HG03139 (cell line): ENCODE measurements around the gene DKC1.
"Not testable (repeated sequence)": the region's sequence is repeated elsewhere in the genome, so short reads cannot be mapped to it uniquely, and the experiment has no call there.

ENCODE experiments used
- ATAC-seq: cut with Tn5 transposase; IDR thresholded peaks from one replicate; pipeline ENCODE4 v1.9.1; 2021; ENCODE audit not compliant: unreplicated experiment

The DKC1 gene

DNA sequence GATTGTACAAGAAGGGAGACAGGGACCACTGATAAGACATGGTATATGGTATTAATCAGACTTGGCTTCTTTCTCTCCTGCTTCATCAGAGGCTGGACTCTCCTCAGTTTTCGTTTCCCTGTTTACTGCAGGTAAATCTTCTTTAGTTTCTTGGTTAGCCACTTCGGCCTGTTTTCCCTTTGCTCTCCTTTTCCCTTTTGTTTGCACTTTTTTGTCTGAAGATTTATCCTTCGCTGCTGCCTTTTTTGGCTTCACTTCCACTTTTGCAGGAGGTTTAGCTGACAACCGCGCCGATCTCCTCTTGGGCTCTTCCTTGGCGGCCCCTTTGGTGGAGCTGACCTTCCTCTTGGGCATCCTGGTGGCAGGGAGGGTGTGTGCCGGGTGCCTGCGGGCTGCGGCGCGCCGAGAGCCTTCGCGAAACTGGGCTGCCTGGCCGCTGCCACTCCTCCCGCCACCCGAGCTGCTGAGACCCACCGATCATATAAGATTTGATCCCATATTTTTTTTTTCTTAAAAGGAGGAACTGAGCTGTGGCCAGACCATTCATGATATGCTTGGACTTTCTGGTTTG, 54.5 kb downstream of the DKC1 start:
- not testable (repeated sequence) for ATAC-seq

DNA sequence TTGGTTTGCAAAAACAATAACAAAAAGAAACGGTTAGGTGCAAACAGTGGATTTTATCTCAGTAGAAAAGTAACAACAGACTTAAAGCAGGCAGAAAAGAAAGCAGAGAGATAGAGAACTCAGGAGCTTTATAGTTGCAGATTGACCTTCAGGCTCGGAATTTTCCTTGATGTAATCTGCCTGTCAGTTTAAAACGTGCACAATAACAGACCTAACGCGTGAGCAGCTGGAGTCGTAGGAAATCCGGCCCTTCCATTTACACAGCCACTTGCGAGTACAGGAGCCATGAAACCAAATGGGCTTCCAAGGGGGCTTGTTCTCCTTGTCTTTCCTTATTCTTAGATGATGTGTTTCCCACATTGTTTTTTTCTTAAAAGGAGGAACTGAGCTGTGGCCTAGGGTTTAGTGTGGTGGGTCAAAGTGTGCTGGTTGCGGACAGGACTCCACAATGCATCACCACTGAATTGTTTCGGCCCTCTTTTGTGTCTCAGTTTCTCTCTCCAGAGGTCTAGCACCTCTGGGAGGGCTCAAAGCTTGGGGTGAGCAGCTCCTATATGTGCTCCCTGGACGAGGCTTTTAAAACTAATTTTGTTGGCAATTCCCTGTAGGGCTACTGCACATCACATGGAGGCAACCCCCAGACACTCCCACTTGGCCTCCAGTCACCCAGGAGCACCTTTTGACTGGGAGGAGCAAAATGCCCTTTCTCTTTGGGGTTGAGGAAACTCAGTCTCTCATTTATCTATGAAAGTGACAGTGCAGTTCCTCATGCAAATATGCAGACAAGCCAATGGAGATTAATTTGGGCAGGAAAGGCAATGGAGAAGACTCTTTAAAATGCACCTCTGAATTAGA, 56.5 kb downstream of the DKC1 start:
- no peak for ATAC-seq

DNA sequence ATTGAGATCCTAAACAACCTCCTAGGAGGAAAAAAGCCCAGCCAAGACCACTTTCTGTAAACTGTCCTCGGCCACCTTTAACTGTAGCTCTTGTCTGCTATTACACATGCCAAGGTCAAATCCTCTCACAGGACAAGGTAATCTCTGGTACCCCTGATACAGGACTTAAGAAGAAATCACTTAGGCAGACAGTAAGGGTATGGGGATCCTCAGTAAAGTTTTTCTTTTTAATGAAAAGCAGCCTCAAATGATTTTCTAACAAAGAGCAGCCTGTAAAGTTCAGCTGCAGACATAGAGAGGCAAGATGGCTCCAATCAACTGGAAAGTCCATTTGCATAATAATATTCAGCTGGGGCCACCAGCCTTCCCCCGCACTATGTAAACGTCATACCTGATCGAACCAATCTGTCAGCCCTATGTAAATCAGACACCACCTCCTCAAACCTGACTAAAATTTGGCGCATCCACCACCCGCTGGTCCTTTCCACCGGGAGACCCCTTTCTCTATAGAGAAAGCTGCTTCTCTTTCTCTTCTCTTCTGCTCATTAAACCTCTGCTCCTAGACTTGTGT, 57.2 kb downstream of the DKC1 start:
- no peak for ATAC-seq

DNA sequence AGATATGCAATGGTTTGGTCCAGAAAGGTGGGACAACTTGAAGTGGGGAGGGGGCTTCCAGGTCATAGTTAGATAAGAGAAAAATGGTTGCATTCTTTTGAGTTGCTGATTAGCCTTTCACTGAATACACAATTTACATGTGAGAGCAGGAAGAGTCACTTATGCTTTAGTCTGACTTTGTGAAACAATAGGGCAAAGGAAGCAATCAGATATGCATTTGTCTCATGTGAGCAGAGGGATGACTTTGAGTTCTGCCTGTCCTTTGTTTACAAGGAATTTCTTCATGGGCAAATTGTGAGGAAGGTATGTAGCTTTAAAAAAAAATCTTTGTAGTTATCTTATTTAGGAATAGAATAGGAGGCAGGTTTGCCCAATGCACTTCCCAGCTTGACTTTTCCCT, 58.9 kb downstream of the DKC1 start:
- ATAC-seq, result no peak

DNA sequence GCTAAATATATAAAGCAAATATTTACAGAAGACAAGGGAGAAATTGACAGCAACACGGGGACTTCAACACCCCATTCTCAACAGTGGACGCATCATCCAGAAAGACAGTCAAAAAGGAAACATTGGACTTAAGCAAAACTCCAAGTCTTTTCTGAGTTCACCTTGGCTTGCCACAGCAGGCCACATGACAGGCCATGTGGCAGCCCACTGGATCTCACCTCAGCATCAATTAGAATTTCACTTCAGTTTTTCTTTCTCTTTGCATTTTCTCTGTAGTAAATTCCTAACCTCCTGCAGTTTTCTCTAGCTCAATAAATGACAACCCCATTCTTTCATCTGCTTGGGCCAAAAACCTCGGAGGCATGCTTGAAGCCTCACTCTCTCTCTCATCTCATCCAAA, 59.4 kb downstream of the DKC1 start:
- no peak for ATAC-seq

DNA sequence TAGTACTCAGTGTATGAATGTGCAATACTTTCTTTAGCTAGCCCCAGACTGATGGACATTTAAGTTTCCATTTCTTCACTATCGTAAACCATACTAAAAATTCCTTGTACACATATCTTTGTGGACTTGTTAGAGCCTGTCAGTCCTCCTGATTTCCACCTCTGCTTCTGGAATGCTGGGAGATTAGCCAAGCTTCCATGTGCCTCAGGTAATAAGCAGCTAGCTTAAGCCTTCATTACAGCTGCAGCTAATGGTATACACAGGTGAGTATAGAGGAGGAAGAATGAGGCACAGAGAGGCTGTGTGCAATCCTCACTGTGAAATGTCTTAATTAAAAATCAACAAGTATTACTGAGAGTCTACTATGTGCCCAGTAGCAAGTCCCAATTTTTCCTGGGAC, 62.0 kb downstream of the DKC1 start:
- no peak for ATAC-seq

DNA sequence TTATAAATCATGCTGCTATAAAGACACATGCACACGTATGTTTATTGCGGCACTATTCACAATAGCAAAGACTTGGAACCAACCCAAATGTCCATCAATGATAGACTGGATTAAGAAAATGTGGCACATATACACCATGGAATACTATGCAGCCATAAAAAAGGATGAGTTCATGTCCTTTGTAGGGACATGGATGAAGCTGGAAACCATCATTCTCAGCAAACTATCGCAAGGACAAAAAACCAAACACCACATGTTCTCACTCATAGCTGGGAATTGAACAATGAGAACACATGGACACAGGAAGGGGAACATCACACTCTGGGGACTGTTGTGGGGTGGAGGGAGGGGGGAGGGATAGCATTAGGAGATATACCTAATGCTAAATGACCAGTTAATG, 62.9 kb downstream of the DKC1 start:
- not testable (repeated sequence) for ATAC-seq
